ENCODE results near the gene ZNF440.
"Not testable (repeated sequence)": the region's sequence is repeated elsewhere in the genome, so short reads cannot be mapped to it uniquely, and the experiment has no call there.

The ZNF440 gene

GRCh38 chr19:11814029-11814699, at the start of gene ZNF440:
ZNF440 (plus strand) TSS chr19:11814273; CDS start chr19:11814448, 175 bp downstream.
- peak; percentile 72 to 97 (median 93) for DNase-seq

GRCh38 chr19:11766597-11767591, 47.2 kb upstream of the ZNF440 start, which contains the start of gene ZNF441:
ZNF441 (plus strand) TSS chr19:11767000; CDS start chr19:11767194, 194 bp downstream.
- peak; percentile 59 to 99 (median 94) for DNase-seq

- peak in 24 of 58 donors; percentile 0 to 36 (median 10) for DNase-seq
Observed at GRCh38 chr19:11767633-11768133, 46.4 kb upstream of the ZNF440 start.

GRCh38 chr19:11769995-11770394, 44.1 kb upstream of the ZNF440 start:
- no peak for DNase-seq

GRCh38 chr19:11771520-11771919, 42.6 kb upstream of the ZNF440 start:
- not testable (repeated sequence) for DNase-seq

GRCh38 chr19:11776669-11777068, 37.4 kb upstream of the ZNF440 start:
- not testable (repeated sequence) for DNase-seq

GRCh38 chr19:11780431-11781020, 33.5 kb upstream of the ZNF440 start:
- no peak for DNase-seq

- DNase-seq: no peak
Observed at GRCh38 chr19:11781295-11782057, 32.6 kb upstream of the ZNF440 start.

GRCh38 chr19:11783767-11784166, 30.3 kb upstream of the ZNF440 start:
- no peak for DNase-seq

- no peak for DNase-seq
Observed at GRCh38 chr19:11784356-11784755, 29.7 kb upstream of the ZNF440 start.

GRCh38 chr19:11787536-11787935, 26.5 kb upstream of the ZNF440 start:
- no peak for DNase-seq

GRCh38 chr19:11792942-11793341, 21.1 kb upstream of the ZNF440 start:
- DNase-seq: no peak

GRCh38 chr19:11797491-11797890, 16.6 kb upstream of the ZNF440 start:
- DNase-seq: peak in 54 of 58 donors; percentile 12 to 81 (median 58)

GRCh38 chr19:11798391-11799330, 15.4 kb upstream of the ZNF440 start, which contains the start of gene ZNF491:
ZNF491 (plus strand) TSS chr19:11798523; CDS start chr19:11805954, 7,431 bp downstream.
- peak; percentile 10 to 95 (median 86) for DNase-seq

GRCh38 chr19:11806354-11807098, 7.5 kb upstream of the ZNF440 start:
- DNase-seq: no peak

GRCh38 chr19:11807099-11807380, 7.0 kb upstream of the ZNF440 start:
- no peak for DNase-seq

- DNase-seq: no peak
Observed at GRCh38 chr19:11813703-11814028, 407 bp upstream of the ZNF440 start.

GRCh38 chr19:11814700-11815035, 595 bp downstream of the ZNF440 start:
- peak in 2 of 58 donors; percentile 8 to 15 for DNase-seq

Data from anterior cingulate cortex (tissue), 58 donors.